ENCODE data around the gene CLDN7. TPM values are rescaled to one million over a fixed set of nuclear protein-coding genes. Genes with fewer than 3 reads are reported as not detected.

Gene CLDN7
- total RNA-seq, 1 donor from 2014 or later, result 546 TPM

GRCh38 chr17:7259555-7259889 is 2.8 kb downstream of the CLDN7 start:
- TF ChIP-seq CTCF (IDR thresholded peaks at IDR 0.05; ENCODE audit: insufficient read depth, low read length, severe bottlenecking), result no peak
- Histone ChIP-seq H3K4me3 (ENCODE audit: low read depth, low read length) (no peak overlapping the region), H3K36me3 (ENCODE audit: control insufficient read depth, insufficient read depth, low read length) (peaks cover 13% of the 10 kb centered on the region), H3K27me3 (ENCODE audit: control insufficient read depth, insufficient read depth, low read length) (no peaks in the 10 kb centered on the region)
- no peak for FAIRE-seq
- no peak for DNase-seq (ENCODE audit: low read depth)

- DNase-seq (ENCODE audit: low read depth), result peak; percentile 91
- H3K4me3 ChIP-seq (ENCODE audit: low read depth, low read length), result no peak overlapping the region
- no peaks in the 10 kb centered on the region for H3K27me3 ChIP-seq (ENCODE audit: control insufficient read depth, insufficient read depth, low read length)
- H3K36me3 ChIP-seq (ENCODE audit: control insufficient read depth, insufficient read depth, low read length), result peaks cover 14% of the 10 kb centered on the region
- peak; percentile 84 for FAIRE-seq
- no peak for TF ChIP-seq CTCF (IDR thresholded peaks at IDR 0.05; ENCODE audit: insufficient read depth, low read length, severe bottlenecking)
Observed at GRCh38 chr17:7258731-7259554, 3.3 kb downstream of the CLDN7 start.

GRCh38 chr17:7256766-7257456 is 5.4 kb downstream of the CLDN7 start:
- no peak for DNase-seq (ENCODE audit: low read depth)
- H3K27me3 ChIP-seq (ENCODE audit: control insufficient read depth, insufficient read depth, low read length), result no peaks in the 10 kb centered on the region
- no peak for FAIRE-seq
- H3K4me3 ChIP-seq (ENCODE audit: low read depth, low read length), result no peak overlapping the region
- no peak for TF ChIP-seq CTCF (IDR thresholded peaks at IDR 0.05; ENCODE audit: insufficient read depth, low read length, severe bottlenecking)
- peaks cover 14% of the 10 kb centered on the region for H3K36me3 ChIP-seq (ENCODE audit: control insufficient read depth, insufficient read depth, low read length)

- Histone ChIP-seq H3K4me3 (ENCODE audit: low read depth, low read length) (no peak overlapping the region), H3K27me3 (ENCODE audit: control insufficient read depth, insufficient read depth, low read length) (no peaks in the 10 kb centered on the region), H3K36me3 (ENCODE audit: control insufficient read depth, insufficient read depth, low read length) (peaks cover 9% of the 10 kb centered on the region)
- no peak for FAIRE-seq
- TF ChIP-seq CTCF (IDR thresholded peaks at IDR 0.05; ENCODE audit: insufficient read depth, low read length, severe bottlenecking), result no peak
- DNase-seq (ENCODE audit: low read depth), result no peak
Observed at GRCh38 chr17:7254511-7254910, 7.8 kb downstream of the CLDN7 start.

- DNase-seq (ENCODE audit: low read depth) (no peak), FAIRE-seq (no peak)
- Histone ChIP-seq H3K27me3 (ENCODE audit: control insufficient read depth, insufficient read depth, low read length) (no peaks in the 10 kb centered on the region), H3K4me3 (ENCODE audit: low read depth, low read length) (peak overlapping the region; percentile 54), H3K36me3 (ENCODE audit: control insufficient read depth, insufficient read depth, low read length) (peaks cover 3% of the 10 kb centered on the region)
- no peak for TF ChIP-seq CTCF (IDR thresholded peaks at IDR 0.05; ENCODE audit: insufficient read depth, low read length, severe bottlenecking)
Observed at GRCh38 chr17:7253082-7253481, 9.2 kb downstream of the CLDN7 start.
